D721Med (cell line): ENCODE data around the gene RPS6KA2.

ENCODE experiments used
- DNase-seq: peaks from one replicate; pipeline ENCODE4 v3.0.0; 2011; ENCODE audit warnings: low spot score; ENCODE audit not compliant: insufficient read length
- FAIRE-seq: peaks from 2 replicates; lab custom pipeline; 2011; peaks lifted over from hg19 to GRCh38; lab: Jason Lieb, UNC
- CTCF ChIP-seq: IDR thresholded peaks from 2 replicates; pipeline ENCODE4 v1.5.1; 2012; ENCODE audit warnings: mild to moderate bottlenecking, control low read depth; ENCODE audit not compliant: insufficient read depth; ENCODE audit errors: missing control alignments

The RPS6KA2 gene

GRCh38 chr6:166581091-166581511, 46.0 kb downstream of the RPS6KA2 start:
- FAIRE-seq (no peak), DNase-seq (no peak)
- TF ChIP-seq CTCF, result no peak

- TF ChIP-seq CTCF, result no peak
- DNase-seq (no peak), FAIRE-seq (no peak)
Observed at GRCh38 chr6:166580076-166581050, 46.7 kb downstream of the RPS6KA2 start.

- FAIRE-seq (no peak), DNase-seq (no peak)
- TF ChIP-seq CTCF, result no peak
Observed at GRCh38 chr6:166579237-166579850, 47.7 kb downstream of the RPS6KA2 start.

- FAIRE-seq (no peak), DNase-seq (no peak)
- no peak for TF ChIP-seq CTCF
Observed at GRCh38 chr6:166578536-166579236, 48.4 kb downstream of the RPS6KA2 start.

- DNase-seq, result no peak
- TF ChIP-seq CTCF, result no peak
- no peak for FAIRE-seq
Observed at GRCh38 chr6:166575205-166575604, 51.8 kb downstream of the RPS6KA2 start.

- TF ChIP-seq CTCF, result no peak
- FAIRE-seq (no peak), DNase-seq (no peak)
Observed at GRCh38 chr6:166573511-166574216, 53.4 kb downstream of the RPS6KA2 start.
